HG03460 (cell line): ENCODE measurements around the gene SP7.

Source experiments
- ATAC-seq: cut with Tn5 transposase; IDR thresholded peaks from one replicate; pipeline ENCODE4 v1.9.1; 2021; ENCODE audit not compliant: unreplicated experiment

SP7 gene

GRCh38 chr12:53279283-53279869, 56.8 kb downstream of the SP7 start:
- no peak for ATAC-seq

DNA sequence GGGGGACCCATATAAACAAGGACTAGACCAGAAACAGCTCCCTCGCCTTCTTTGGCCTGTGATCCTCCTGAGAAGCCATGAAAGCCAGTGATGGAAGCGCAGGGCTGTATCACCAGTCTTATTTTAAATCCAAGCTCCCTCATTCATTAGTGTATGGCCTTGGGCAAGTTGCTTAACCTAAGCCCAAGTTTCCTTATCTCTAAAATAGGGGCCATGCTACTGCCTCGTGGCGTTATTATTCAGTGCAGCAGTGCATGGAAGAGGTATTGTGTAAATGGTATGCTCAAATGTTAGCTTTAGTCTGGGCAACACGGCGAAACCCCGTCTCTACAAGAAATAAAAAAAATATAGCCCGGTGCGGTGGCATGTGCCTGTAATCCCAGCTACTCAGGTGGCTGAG, 58.2 kb downstream of the SP7 start:
- ATAC-seq = no peak
